HEK293 (cell line): ENCODE data around the gene RTP3.

Source experiments
- CTCF ChIA-PET: fragments of 350-600 bp; formaldehyde crosslinking; extraction: SDS; loops from one replicate; lab custom pipeline; 2021; ENCODE audit warnings: antibody characterized with exemption; lab: Yijun Ruan, JAX
- POLR2A ChIA-PET: fragments of 300-600 bp; formaldehyde crosslinking; extraction: SDS; loops from one replicate; lab custom pipeline; 2020; ENCODE audit warnings: antibody characterized with exemption, inconsistent platforms; lab: Yijun Ruan, JAX
- H3K27ac ChIP-seq: fragments of 200-500 bp; sonication (Bioruptor generic); 2 replicates; pipeline ENCODE4 v1.5.1; 2014; ENCODE audit warnings: low read depth, low read length, control low read depth, inconsistent platforms; ENCODE audit errors: extremely low read depth
- H3K36me3 ChIP-seq, 2 experiments: fragments of 200-500 bp in 1 of 2; sonication (Bioruptor generic) in 1 of 2; 1 replicate in 1 of 2; 2 replicates in 1 of 2; pipeline ENCODE4 v1.5.1; 2014 to 2017; ENCODE audit warnings: inconsistent platforms in 2 of 2, low read length in 2 of 2; ENCODE audit not compliant: control insufficient read depth in 2 of 2, insufficient read depth in 1 of 2
- H3K4me1 ChIP-seq: fragments of 200-500 bp; sonication (Bioruptor generic); 2 replicates; pipeline ENCODE4 v1.5.1; 2014; ENCODE audit warnings: mild to moderate bottlenecking, low read length, inconsistent platforms; ENCODE audit not compliant: control insufficient read depth, insufficient read depth
- H3K4me3 ChIP-seq: 2 replicates; pipeline ENCODE4 v1.5.1; 2011; ENCODE audit warnings: low read depth, mild to moderate bottlenecking, control low read depth, low read length, moderate library complexity
- H3K9me3 ChIP-seq: fragments of 200-500 bp; sonication (Bioruptor generic); 2 replicates; pipeline ENCODE4 v1.5.1; 2014; ENCODE audit warnings: low read depth, low read length, inconsistent platforms; ENCODE audit not compliant: control insufficient read depth, insufficient read depth
- BCL11A ChIP-seq: fragments of 450-650 bp; formaldehyde crosslinking; IDR thresholded peaks from 2 replicates; pipeline ENCODE4 v1.5.1; 2016; ENCODE audit warnings: low read depth, missing biosample characterization, missing genetic modification characterization
- KLF16 ChIP-seq: fragments of 450-650 bp; formaldehyde crosslinking; IDR thresholded peaks from 2 replicates; pipeline ENCODE4 v1.5.1; 2017; ENCODE audit warnings: missing biosample characterization, missing genetic modification characterization
- KLF9 ChIP-seq: fragments of 450-650 bp; formaldehyde crosslinking; IDR thresholded peaks from 2 replicates; pipeline ENCODE4 v1.5.1; 2016; ENCODE audit warnings: missing biosample characterization, missing genetic modification characterization, low read depth
- OSR2 ChIP-seq: fragments of 450-650 bp; formaldehyde crosslinking; IDR thresholded peaks from 2 replicates; pipeline ENCODE4 v1.5.1; 2016; ENCODE audit warnings: missing biosample characterization, missing genetic modification characterization
- ZFHX2 ChIP-seq: fragments of 450-650 bp; formaldehyde crosslinking; conservative IDR thresholded peaks from 2 replicates; pipeline ENCODE4 v1.5.1; 2016; ENCODE audit warnings: missing biosample characterization, missing genetic modification characterization
- ZFP3 ChIP-seq: fragments of 450-650 bp; formaldehyde crosslinking; IDR thresholded peaks from 2 replicates; pipeline ENCODE4 v1.5.1; 2016; ENCODE audit warnings: low read depth, missing biosample characterization, missing genetic modification characterization
- ZNF133 ChIP-seq: fragments of 450-650 bp; formaldehyde crosslinking; IDR thresholded peaks from 2 replicates; pipeline ENCODE4 v1.5.1; 2016; ENCODE audit warnings: missing biosample characterization, missing genetic modification characterization
- ZNF174 ChIP-seq: fragments of 450-650 bp; formaldehyde crosslinking; IDR thresholded peaks from 2 replicates; pipeline ENCODE4 v1.5.0; 2017; ENCODE audit warnings: missing biosample characterization, mild to moderate bottlenecking, missing genetic modification characterization
- ZNF223 ChIP-seq: fragments of 450-650 bp; formaldehyde crosslinking; IDR thresholded peaks from 2 replicates; pipeline ENCODE4 v1.5.1; 2016; ENCODE audit warnings: missing biosample characterization, missing genetic modification characterization
- ZNF530 ChIP-seq: fragments of 450-650 bp; formaldehyde crosslinking; IDR thresholded peaks from 2 replicates; pipeline ENCODE4 v1.5.1; 2016; ENCODE audit warnings: low read depth, missing biosample characterization, missing genetic modification characterization
- ZNF548 ChIP-seq: fragments of 450-650 bp; formaldehyde crosslinking; IDR thresholded peaks from 2 replicates; pipeline ENCODE4 v1.5.1; 2016; ENCODE audit warnings: missing biosample characterization, missing genetic modification characterization
- ZNF639 ChIP-seq: fragments of 450-650 bp; formaldehyde crosslinking; IDR thresholded peaks from 2 replicates; pipeline ENCODE4 v1.5.1; 2016; ENCODE audit warnings: missing biosample characterization, missing genetic modification characterization
- ZNF707 ChIP-seq: fragments of 450-650 bp; formaldehyde crosslinking; IDR thresholded peaks from 2 replicates; pipeline ENCODE4 v1.5.1; 2016; ENCODE audit warnings: missing biosample characterization, missing genetic modification characterization
- ZNF792 ChIP-seq: fragments of 450-650 bp; formaldehyde crosslinking; IDR thresholded peaks from 2 replicates; pipeline ENCODE4 v1.5.1; 2016; ENCODE audit warnings: missing biosample characterization, missing genetic modification characterization
- ZNF837 ChIP-seq: fragments of 450-650 bp; formaldehyde crosslinking; IDR thresholded peaks from 2 replicates; pipeline ENCODE4 v1.5.1; 2016; ENCODE audit warnings: missing biosample characterization, missing genetic modification characterization
- ZSCAN30 ChIP-seq: fragments of 450-650 bp; IDR thresholded peaks from 2 replicates; pipeline ENCODE4 v1.5.1; 2018; ENCODE audit warnings: missing biosample characterization, mild to moderate bottlenecking, missing genetic modification characterization, moderate library complexity
- TF ChIP-seq, protein P1 (sequence below): fragments of 450-650 bp; formaldehyde crosslinking; IDR thresholded peaks from 2 replicates; pipeline ENCODE4 v1.5.1; 2016; ENCODE audit warnings: missing biosample characterization, missing genetic modification characterization, low read depth
- TF ChIP-seq, protein P2 (sequence below): fragments of 450-650 bp; formaldehyde crosslinking; IDR thresholded peaks from 2 replicates; pipeline ENCODE4 v1.5.1; 2016; ENCODE audit warnings: missing biosample characterization, missing genetic modification characterization
- TF ChIP-seq, protein P3 (sequence below): fragments of 450-650 bp; formaldehyde crosslinking; IDR thresholded peaks from 2 replicates; pipeline ENCODE4 v1.5.1; 2017; ENCODE audit warnings: missing biosample characterization, missing genetic modification characterization
- TF ChIP-seq, protein P4 (sequence below): fragments of 450-650 bp; formaldehyde crosslinking; IDR thresholded peaks from 2 replicates; pipeline ENCODE4 v1.5.1; 2016; ENCODE audit warnings: missing biosample characterization, missing genetic modification characterization, borderline replicate concordance

Gene RTP3

DNA sequence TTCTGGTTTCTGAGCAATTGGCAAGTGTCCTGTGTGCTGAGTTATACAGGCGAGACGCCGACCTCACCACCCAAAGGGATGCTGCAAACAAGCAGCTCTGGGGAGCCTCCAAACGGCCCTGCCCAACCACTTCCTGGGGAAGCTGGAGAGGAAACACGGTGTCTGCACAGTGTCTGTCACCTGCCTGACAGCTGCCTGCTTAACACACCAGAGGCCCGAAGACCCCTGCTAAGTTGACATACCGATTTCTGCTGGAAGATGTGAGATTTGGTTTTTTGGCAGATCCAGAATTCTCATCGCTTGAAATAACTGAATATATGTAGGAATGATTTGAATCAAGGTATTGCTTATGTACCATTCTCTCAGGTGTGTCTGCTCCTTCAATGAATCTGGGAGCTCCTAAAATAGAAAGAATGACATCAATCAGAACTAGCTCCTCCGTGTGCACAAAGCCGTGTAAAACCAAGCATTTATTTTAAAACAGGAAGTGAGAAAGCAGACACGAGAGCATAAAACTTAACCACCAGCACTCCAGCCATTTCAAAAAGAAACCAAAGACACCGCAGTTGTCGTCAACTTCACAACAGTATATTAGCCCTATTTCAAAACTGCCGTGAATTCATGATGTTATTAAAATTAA, 41.1 kb downstream of the RTP3 start:
- ChIA-PET POLR2A (no interaction called here), CTCF (interaction anchor here (2.7 kb wide), 1 partner anchor 50 kb away, joined by 9 read pairs; no protein-coding TSS in a partner anchor)
- TF ChIP-seq, protein P1, sequence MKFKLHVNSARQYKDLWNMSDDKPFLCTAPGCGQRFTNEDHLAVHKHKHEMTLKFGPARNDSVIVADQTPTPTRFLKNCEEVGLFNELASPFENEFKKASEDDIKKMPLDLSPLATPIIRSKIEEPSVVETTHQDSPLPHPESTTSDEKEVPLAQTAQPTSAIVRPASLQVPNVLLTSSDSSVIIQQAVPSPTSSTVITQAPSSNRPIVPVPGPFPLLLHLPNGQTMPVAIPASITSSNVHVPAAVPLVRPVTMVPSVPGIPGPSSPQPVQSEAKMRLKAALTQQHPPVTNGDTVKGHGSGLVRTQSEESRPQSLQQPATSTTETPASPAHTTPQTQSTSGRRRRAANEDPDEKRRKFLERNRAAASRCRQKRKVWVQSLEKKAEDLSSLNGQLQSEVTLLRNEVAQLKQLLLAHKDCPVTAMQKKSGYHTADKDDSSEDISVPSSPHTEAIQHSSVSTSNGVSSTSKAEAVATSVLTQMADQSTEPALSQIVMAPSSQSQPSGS = no peak
- TF ChIP-seq BCL11A (tag by site-specific recombination) (no peak), ZFP3 (tag by site-specific recombination) (no peak), OSR2 (tag by site-specific recombination) (no peak)
- H3K4me3 ChIP-seq = no peak overlapping the region
- H3K27ac ChIP-seq = no peak overlapping the region
- no peaks in the 10 kb centered on the region for H3K36me3 ChIP-seq
- H3K4me1 ChIP-seq = no peaks in the 10 kb centered on the region
- H3K9me3 ChIP-seq = no peaks in the 10 kb centered on the region

GRCh38 chr3:46539443-46540005, 41.7 kb downstream of the RTP3 start:
- Histone ChIP-seq H3K4me1 (no peaks in the 10 kb centered on the region), H3K27ac (no peak overlapping the region), H3K9me3 (no peaks in the 10 kb centered on the region), H3K4me3 (no peak overlapping the region)
- TF ChIP-seq ZNF530 (tag by site-specific recombination) (no peak), ZNF792 (tag by site-specific recombination) (no peak), ZFP3 (tag by site-specific recombination) (no peak), KLF16 (tag by site-specific recombination) (no peak), ZNF174 (tag by site-specific recombination) (no peak), ZNF223 (tag by site-specific recombination) (no peak), ZFHX2 (tag by site-specific recombination) (no peak), ZNF639 (tag by site-specific recombination) (no peak), ZNF133 (tag by site-specific recombination) (no peak), ZNF707 (tag by site-specific recombination) (no peak), ZSCAN30 (tag by site-specific recombination) (no peak), ZNF837 (no peak), ZNF548 (tag by site-specific recombination) (no peak), KLF9 (tag by site-specific recombination) (no peak)
- TF ChIP-seq, protein P2, sequence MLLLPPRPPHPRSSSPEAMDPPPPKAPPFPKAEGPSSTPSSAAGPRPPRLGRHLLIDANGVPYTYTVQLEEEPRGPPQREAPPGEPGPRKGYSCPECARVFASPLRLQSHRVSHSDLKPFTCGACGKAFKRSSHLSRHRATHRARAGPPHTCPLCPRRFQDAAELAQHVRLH (tag by site-specific recombination) = no peak
- TF ChIP-seq, protein P3, sequence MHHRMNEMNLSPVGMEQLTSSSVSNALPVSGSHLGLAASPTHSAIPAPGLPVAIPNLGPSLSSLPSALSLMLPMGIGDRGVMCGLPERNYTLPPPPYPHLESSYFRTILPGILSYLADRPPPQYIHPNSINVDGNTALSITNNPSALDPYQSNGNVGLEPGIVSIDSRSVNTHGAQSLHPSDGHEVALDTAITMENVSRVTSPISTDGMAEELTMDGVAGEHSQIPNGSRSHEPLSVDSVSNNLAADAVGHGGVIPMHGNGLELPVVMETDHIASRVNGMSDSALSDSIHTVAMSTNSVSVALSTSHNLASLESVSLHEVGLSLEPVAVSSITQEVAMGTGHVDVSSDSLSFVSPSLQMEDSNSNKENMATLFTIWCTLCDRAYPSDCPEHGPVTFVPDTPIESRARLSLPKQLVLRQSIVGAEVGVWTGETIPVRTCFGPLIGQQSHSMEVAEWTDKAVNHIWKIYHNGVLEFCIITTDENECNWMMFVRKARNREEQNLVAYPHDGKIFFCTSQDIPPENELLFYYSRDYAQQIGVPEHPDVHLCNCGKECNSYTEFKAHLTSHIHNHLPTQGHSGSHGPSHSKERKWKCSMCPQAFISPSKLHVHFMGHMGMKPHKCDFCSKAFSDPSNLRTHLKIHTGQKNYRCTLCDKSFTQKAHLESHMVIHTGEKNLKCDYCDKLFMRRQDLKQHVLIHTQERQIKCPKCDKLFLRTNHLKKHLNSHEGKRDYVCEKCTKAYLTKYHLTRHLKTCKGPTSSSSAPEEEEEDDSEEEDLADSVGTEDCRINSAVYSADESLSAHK (tag by site-specific recombination) = no peak
- TF ChIP-seq, protein P4, sequence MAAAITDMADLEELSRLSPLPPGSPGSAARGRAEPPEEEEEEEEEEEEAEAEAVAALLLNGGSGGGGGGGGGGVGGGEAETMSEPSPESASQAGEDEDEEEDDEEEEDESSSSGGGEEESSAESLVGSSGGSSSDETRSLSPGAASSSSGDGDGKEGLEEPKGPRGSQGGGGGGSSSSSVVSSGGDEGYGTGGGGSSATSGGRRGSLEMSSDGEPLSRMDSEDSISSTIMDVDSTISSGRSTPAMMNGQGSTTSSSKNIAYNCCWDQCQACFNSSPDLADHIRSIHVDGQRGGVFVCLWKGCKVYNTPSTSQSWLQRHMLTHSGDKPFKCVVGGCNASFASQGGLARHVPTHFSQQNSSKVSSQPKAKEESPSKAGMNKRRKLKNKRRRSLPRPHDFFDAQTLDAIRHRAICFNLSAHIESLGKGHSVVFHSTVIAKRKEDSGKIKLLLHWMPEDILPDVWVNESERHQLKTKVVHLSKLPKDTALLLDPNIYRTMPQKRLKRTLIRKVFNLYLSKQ (tag by site-specific recombination) = no peak
- TF ChIP-seq, all 188 proteins: peak for 0
- H3K36me3 ChIP-seq = no peaks in the 10 kb centered on the region
- CTCF ChIA-PET = interaction anchor here (2.7 kb wide), 1 partner anchor 51 kb away, joined by 9 read pairs; no protein-coding TSS in a partner anchor
- POLR2A ChIA-PET = no interaction called here
